Astrocyte (in vitro differentiated cells and primary cell): ENCODE measurements around the gene CRYBG3.

Experiments
- EZH2 ChIP-seq: IDR thresholded peaks from 2 replicates; pipeline ENCODE4 v1.6.1; 2012; ENCODE audit warnings: mild to moderate bottlenecking, low read length, inconsistent platforms; ENCODE audit not compliant: insufficient read depth
- TF ChIP-seq, protein P1 (sequence below): IDR thresholded peaks from 2 replicates; pipeline ENCODE4 v1.5.1; 2011; ENCODE audit warnings: low read depth, mild to moderate bottlenecking, inconsistent platforms, low read length, moderate library complexity; ENCODE audit not compliant: insufficient read depth

- TF ChIP-seq EZH2: no peak
- TF ChIP-seq, protein P1, sequence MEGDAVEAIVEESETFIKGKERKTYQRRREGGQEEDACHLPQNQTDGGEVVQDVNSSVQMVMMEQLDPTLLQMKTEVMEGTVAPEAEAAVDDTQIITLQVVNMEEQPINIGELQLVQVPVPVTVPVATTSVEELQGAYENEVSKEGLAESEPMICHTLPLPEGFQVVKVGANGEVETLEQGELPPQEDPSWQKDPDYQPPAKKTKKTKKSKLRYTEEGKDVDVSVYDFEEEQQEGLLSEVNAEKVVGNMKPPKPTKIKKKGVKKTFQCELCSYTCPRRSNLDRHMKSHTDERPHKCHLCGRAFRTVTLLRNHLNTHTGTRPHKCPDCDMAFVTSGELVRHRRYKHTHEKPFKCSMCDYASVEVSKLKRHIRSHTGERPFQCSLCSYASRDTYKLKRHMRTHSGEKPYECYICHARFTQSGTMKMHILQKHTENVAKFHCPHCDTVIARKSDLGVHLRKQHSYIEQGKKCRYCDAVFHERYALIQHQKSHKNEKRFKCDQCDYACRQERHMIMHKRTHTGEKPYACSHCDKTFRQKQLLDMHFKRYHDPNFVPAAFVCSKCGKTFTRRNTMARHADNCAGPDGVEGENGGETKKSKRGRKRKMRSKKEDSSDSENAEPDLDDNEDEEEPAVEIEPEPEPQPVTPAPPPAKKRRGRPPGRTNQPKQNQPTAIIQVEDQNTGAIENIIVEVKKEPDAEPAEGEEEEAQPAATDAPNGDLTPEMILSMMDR: no peak
Measured at GRCh38 chr3:97987306-97987705, 165.5 kb downstream of the CRYBG3 start.
